ENCODE data around the gene MRPL38.
"Not testable (repeated sequence)": the region's sequence is repeated elsewhere in the genome, so short reads cannot be mapped to it uniquely, and the experiment has no call there.

DNA sequence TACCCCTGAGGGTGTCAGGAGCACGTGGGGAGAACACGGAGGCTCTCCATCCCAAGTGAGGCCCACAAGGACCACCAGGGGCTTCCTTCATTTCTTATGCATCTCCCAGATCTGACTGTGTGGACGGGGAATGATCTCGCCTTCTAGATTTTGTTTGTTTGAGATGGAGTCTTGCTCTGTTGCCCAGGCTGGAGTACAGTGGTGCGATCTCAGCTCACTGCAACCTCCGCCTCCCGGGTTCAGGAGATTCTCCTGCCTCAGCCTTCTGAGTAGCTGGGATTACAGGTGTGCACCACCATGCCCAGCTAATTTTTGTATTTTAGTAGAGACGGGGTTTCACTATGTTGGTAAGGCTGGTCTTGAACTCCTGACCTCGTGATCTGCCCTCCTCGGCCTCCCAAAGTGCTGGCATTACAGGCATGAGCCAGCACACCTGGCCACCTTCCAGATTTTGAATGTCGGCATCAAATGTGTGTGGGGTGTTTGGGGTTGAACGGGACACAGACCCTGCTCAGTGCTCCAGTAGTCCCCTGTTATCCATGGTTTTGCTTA, 35.9 kb downstream of the MRPL38 start:
- TF ChIP-seq, protein P1, sequence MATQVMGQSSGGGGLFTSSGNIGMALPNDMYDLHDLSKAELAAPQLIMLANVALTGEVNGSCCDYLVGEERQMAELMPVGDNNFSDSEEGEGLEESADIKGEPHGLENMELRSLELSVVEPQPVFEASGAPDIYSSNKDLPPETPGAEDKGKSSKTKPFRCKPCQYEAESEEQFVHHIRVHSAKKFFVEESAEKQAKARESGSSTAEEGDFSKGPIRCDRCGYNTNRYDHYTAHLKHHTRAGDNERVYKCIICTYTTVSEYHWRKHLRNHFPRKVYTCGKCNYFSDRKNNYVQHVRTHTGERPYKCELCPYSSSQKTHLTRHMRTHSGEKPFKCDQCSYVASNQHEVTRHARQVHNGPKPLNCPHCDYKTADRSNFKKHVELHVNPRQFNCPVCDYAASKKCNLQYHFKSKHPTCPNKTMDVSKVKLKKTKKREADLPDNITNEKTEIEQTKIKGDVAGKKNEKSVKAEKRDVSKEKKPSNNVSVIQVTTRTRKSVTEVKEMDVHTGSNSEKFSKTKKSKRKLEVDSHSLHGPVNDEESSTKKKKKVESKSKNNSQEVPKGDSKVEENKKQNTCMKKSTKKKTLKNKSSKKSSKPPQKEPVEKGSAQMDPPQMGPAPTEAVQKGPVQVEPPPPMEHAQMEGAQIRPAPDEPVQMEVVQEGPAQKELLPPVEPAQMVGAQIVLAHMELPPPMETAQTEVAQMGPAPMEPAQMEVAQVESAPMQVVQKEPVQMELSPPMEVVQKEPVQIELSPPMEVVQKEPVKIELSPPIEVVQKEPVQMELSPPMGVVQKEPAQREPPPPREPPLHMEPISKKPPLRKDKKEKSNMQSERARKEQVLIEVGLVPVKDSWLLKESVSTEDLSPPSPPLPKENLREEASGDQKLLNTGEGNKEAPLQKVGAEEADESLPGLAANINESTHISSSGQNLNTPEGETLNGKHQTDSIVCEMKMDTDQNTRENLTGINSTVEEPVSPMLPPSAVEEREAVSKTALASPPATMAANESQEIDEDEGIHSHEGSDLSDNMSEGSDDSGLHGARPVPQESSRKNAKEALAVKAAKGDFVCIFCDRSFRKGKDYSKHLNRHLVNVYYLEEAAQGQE (IDR thresholded peaks at IDR 0.05), result not testable (repeated sequence)
- TF ChIP-seq, protein P2, sequence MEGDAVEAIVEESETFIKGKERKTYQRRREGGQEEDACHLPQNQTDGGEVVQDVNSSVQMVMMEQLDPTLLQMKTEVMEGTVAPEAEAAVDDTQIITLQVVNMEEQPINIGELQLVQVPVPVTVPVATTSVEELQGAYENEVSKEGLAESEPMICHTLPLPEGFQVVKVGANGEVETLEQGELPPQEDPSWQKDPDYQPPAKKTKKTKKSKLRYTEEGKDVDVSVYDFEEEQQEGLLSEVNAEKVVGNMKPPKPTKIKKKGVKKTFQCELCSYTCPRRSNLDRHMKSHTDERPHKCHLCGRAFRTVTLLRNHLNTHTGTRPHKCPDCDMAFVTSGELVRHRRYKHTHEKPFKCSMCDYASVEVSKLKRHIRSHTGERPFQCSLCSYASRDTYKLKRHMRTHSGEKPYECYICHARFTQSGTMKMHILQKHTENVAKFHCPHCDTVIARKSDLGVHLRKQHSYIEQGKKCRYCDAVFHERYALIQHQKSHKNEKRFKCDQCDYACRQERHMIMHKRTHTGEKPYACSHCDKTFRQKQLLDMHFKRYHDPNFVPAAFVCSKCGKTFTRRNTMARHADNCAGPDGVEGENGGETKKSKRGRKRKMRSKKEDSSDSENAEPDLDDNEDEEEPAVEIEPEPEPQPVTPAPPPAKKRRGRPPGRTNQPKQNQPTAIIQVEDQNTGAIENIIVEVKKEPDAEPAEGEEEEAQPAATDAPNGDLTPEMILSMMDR (IDR thresholded peaks at IDR 0.05), result not testable (repeated sequence)
- TF ChIP-seq POLR2AphosphoS2 (conservative IDR thresholded peaks at IDR 0.05; ENCODE audit: low read length); RNF2 (IDR thresholded peaks at IDR 0.05; ENCODE audit: borderline replicate concordance, low read depth); ESRRA (IDR thresholded peaks at IDR 0.05; ENCODE audit: borderline replicate concordance, low read length); FOSL2 (IDR thresholded peaks at IDR 0.05); FOSL2 (CRISPR knock-in tag; IDR thresholded peaks at IDR 0.05); JUN (IDR thresholded peaks at IDR 0.05); POLR2A (IDR thresholded peaks at IDR 0.05; ENCODE audit: low read length); JUNB (IDR thresholded peaks at IDR 0.05): not testable (repeated sequence)
- TF ChIP-seq, protein P3, sequence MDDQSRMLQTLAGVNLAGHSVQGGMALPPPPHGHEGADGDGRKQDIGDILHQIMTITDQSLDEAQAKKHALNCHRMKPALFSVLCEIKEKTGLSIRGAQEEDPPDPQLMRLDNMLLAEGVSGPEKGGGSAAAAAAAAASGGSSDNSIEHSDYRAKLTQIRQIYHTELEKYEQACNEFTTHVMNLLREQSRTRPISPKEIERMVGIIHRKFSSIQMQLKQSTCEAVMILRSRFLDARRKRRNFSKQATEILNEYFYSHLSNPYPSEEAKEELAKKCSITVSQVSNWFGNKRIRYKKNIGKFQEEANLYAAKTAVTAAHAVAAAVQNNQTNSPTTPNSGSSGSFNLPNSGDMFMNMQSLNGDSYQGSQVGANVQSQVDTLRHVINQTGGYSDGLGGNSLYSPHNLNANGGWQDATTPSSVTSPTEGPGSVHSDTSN (IDR thresholded peaks at IDR 0.05), result not testable (repeated sequence)

Measured in A549 (cell line).